HUDEP-2 (cell line): Measurements from ENCODE around the gene PRUNE2.
A peak's percentile ranks its signal among the peaks of the same experiment; 100 is the strongest.

ENCODE experiments used
- DNase-seq, 76 experiments: peaks; one replicate each; lab custom pipeline; 2025; ENCODE audit not compliant: unreplicated experiment in 76 of 76; lab: John Stamatoyannopoulos, UW

Gene PRUNE2

GRCh38 chr9:76665458-76665857, 240.5 kb downstream of the PRUNE2 start:
- no peak for DNase-seq

GRCh38 chr9:76664120-76664519, 241.8 kb downstream of the PRUNE2 start:
- no peak for DNase-seq

GRCh38 chr9:76662476-76663281, 243.2 kb downstream of the PRUNE2 start:
- DNase-seq, result peak in 20 of 76 experiments; percentile 3 to 53 (median 16)

GRCh38 chr9:76658510-76659231, 247.2 kb downstream of the PRUNE2 start:
- DNase-seq, result peak in 29 of 76 experiments; percentile 12 to 66 (median 43)

- no peak for DNase-seq
Measured at GRCh38 chr9:76657265-76657664, 248.6 kb downstream of the PRUNE2 start.

- DNase-seq, result no peak
Measured at GRCh38 chr9:76655971-76656370, 249.9 kb downstream of the PRUNE2 start.

- DNase-seq, result peak in 33 of 76 experiments; percentile 4 to 72 (median 41)
Measured at GRCh38 chr9:76655121-76655541, 250.8 kb downstream of the PRUNE2 start.

- DNase-seq, result peak in 1 of 76 experiments; percentile 42
Measured at GRCh38 chr9:76654575-76654974, 251.3 kb downstream of the PRUNE2 start.

GRCh38 chr9:76654051-76654461, 251.9 kb downstream of the PRUNE2 start:
- DNase-seq, result no peak

GRCh38 chr9:76652894-76653293, 253.0 kb downstream of the PRUNE2 start:
- peak in 15 of 76 experiments; percentile 9 to 40 (median 24) for DNase-seq

GRCh38 chr9:76651119-76651705, 254.7 kb downstream of the PRUNE2 start:
- peak in 1 of 76 experiments; percentile 9 for DNase-seq

GRCh38 chr9:76650692-76651091, 255.2 kb downstream of the PRUNE2 start:
- peak in 2 of 76 experiments; percentile 17 to 37 for DNase-seq

GRCh38 chr9:76649894-76650293, 256.0 kb downstream of the PRUNE2 start:
- DNase-seq, result no peak

- peak in 51 of 76 experiments; percentile 5 to 63 (median 35) for DNase-seq
Measured at GRCh38 chr9:76646249-76646648, 259.7 kb downstream of the PRUNE2 start.

- no peak for DNase-seq
Measured at GRCh38 chr9:76644647-76645250, 261.2 kb downstream of the PRUNE2 start.

GRCh38 chr9:76644171-76644570, 261.7 kb downstream of the PRUNE2 start:
- DNase-seq, result no peak

- DNase-seq, result no peak
Measured at GRCh38 chr9:76643399-76644117, 262.4 kb downstream of the PRUNE2 start.

GRCh38 chr9:76642701-76643209, 263.2 kb downstream of the PRUNE2 start:
- no peak for DNase-seq

GRCh38 chr9:76642074-76642473, 263.8 kb downstream of the PRUNE2 start:
- DNase-seq, result no peak

GRCh38 chr9:76638001-76638400, 267.9 kb downstream of the PRUNE2 start:
- DNase-seq, result no peak
